ENCODE results near the gene CIDEB.

CIDEB gene

DNA sequence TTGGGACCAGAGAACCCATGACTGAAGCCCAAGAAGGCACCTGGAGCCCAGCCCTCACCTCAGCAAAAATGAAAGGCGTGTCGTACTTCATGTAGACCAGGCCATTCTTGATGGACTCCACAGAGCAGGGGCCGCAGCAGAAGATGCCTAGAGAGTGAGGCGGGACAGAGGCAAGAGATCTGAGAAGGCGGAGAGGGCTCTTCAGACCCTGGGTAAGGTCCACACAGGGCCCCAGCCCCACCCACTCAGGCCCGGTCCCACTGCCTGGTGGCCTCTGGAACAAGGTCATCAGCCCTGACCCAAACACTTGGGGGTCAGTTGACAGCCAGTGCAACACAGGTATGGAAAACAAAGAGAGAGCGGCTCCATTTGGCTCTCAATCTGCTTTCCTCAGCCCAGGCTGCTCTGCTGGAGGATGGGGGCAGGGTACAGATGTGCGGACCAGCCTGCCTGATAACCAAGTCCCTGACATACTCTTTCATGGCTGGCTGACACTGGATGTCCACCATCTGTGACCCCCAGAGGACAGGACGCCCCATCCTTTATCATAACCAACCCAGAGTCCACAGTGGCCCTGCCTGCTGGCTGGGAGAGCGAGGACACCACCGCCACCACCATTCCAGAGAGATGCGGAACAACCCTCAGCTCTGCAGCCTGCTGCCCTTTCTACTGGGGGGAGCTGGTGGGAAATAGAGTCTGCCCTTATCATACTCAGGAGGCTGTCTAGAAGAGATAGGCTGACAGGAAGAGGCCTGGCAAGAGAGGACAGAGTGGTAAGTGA, 51.7 kb downstream of the CIDEB start:
- no peak overlapping the region for H3K4me3 ChIP-seq (ENCODE audit: low read length)
- DNase-seq (ENCODE audit: low read depth): no peak
- TF ChIP-seq, protein P1, sequence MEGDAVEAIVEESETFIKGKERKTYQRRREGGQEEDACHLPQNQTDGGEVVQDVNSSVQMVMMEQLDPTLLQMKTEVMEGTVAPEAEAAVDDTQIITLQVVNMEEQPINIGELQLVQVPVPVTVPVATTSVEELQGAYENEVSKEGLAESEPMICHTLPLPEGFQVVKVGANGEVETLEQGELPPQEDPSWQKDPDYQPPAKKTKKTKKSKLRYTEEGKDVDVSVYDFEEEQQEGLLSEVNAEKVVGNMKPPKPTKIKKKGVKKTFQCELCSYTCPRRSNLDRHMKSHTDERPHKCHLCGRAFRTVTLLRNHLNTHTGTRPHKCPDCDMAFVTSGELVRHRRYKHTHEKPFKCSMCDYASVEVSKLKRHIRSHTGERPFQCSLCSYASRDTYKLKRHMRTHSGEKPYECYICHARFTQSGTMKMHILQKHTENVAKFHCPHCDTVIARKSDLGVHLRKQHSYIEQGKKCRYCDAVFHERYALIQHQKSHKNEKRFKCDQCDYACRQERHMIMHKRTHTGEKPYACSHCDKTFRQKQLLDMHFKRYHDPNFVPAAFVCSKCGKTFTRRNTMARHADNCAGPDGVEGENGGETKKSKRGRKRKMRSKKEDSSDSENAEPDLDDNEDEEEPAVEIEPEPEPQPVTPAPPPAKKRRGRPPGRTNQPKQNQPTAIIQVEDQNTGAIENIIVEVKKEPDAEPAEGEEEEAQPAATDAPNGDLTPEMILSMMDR (conservative IDR thresholded peaks at IDR 0.05; ENCODE audit: low read depth, low read length): no peak

- TF ChIP-seq, protein P1 (conservative IDR thresholded peaks at IDR 0.05; ENCODE audit: low read depth, low read length): no peak
- DNase-seq (ENCODE audit: low read depth): no peak
- H3K4me3 ChIP-seq (ENCODE audit: low read length): no peak overlapping the region
Observed at GRCh38 chr14:24255438-24255837, 52.3 kb downstream of the CIDEB start.
